ENCODE measurements around the gene DMRTC2.

The DMRTC2 gene

DNA sequence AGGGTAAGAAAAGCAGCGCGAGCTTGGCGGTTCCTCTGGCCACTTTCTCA lies at the start of gene DMRTC2:
DMRTC2 (plus strand) TSS at position 42 of the 50 bp plus-strand sequence. CDS start 2,387 bp downstream, outside the sequence.
- no peak for DNase-seq

DNA sequence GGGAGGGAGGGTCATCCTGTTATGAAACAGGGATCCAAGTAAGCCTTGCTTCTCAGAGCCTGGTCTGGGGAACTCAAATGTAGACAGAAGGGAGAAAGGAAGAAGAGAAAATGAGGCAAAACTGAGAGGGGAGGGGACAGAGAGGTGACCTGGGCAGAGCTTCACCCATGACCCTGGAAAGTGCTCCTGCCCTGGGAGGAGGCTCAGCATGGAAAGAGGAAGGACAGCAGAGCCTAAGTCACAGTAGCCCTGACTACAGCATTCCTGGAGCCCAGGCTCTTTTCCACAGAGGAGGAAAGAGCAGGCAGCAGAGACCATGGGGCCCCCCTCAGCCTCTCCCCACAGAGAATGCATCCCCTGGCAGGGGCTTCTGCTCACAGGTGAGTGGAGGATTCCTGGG lies 48.5 kb upstream of the DMRTC2 start, which contains the start of gene CEACAM3:
CEACAM3 (plus strand) TSS at position 226 of the 400 bp plus-strand sequence; CDS start at position 317, 91 bp downstream.
- no peak for DNase-seq

DNA sequence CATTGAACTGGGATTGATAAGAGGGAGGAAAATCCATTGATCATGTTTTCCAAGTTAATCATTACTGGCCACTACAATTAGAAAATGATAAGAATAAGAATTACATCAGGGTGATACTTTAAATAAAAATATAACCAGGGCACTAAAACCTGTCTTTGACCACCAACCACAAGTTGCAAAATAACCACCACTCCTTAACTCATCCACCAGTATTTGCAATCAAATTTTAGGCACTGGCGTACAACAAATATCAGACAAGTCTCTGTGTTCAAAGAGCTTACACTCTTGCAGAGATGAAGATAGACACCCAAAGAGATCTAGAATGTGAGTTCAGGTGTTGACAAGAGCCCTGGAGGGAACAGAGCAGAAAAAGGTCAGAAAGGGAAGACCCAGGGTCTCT lies 47.9 kb upstream of the DMRTC2 start:
- peak; percentile 39 to 47 for DNase-seq

DNA sequence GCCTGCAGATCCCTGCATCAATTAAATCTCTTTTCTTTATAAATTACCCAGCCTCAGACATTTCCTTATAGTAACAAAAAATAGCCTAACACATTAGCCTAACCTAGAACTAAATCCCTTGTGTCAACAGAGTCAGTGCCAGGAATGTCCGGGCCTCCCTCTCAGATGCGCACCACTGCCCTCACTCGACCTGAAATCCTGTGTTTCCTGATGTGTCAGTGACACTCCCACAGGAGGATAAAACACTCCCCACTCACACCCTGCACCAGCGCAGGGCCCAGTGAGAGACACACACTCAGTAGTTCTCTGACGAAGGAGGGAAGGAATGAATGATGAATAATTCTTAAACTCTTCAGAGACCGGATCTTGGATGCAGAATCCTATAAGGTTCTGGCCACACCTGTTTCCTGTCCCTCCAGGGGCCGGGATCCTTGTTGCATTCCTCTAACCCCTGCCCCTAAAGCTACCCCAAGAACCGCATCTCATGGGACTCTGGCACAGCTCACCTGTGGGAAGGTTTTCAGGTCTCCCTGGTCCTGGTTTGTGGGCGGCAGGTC lies 45.3 kb upstream of the DMRTC2 start:
- DNase-seq, result no peak

DNA sequence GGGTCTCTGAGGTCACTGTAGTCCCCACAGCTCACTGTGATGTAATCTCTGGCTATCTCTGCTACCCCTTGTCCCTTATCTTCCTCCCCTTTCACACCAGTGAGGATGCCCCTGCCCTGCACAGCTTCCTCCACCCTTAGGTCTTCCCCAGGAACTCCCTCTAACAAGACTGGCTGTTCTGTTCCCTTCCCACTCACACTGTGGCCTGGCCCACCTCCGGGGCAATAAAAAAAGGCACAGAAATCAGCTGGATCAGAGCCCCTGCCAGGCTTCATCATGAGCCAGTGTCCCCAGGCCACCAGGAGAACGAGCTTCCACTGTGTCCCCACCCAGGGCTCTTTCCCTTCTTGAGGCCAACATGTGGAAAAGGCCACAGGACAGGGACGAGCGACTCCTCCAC lies 43.8 kb upstream of the DMRTC2 start:
- DNase-seq, result no peak

DNA sequence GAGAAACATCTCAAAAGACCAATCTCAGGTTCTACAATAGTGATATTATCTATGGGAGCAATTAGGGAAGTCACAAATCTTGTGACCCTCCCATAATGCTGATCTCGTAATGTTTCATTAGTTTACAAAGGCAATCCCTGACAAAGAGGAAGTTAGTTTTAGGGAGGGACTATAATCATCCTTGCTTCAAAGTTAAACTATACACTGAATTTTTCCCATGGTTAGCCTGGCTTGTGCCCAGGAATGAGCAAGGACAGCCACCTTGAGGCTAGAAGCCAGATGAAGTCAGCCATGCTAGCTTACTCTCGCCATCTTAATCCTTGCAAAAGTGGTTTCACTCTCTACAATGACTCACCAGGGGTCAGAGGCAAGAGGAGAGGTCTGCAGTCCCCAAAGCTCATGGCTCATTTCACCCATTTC lies 43.0 kb upstream of the DMRTC2 start:
- peak; percentile 87 to 91 for DNase-seq

DNA sequence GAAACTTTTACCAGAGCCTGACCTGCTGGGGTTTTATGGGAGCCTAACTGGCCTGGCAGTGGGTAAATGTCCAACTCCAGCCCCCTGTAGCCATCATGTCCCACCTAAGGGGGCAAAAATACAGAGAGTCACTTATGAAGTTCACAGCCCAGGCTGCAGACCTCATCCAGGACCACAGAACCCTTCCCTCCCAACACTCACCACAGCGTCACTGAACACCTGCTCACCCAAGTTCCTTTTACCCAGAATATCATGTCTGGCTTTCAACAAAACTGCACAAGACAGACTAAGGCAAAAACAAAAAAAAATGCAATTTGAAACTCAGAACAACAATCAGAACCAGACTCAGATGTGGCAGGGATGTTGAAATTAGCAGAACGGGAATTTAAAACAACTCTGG lies 42.1 kb upstream of the DMRTC2 start:
- no peak for DNase-seq

DNA sequence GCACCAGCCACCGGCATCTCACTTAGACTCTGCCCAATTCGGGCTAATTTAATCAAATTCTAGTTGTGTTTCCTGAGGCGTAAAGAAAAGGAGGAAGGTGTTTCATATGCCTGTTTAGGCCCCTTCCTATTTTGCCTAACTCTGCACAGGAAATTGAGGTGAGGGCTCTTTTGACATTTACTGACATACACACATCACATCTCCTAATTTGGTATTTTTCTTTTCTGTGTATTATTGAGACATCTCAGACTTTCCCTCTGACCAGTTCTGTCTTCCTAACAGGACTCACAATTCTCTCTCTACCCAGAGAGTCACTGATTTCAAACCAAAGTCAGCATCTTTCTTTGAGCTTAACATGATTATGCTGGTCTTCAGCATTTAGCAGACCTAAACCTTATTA lies 40.5 kb upstream of the DMRTC2 start:
- peak; percentile 37 to 54 for DNase-seq

DNA sequence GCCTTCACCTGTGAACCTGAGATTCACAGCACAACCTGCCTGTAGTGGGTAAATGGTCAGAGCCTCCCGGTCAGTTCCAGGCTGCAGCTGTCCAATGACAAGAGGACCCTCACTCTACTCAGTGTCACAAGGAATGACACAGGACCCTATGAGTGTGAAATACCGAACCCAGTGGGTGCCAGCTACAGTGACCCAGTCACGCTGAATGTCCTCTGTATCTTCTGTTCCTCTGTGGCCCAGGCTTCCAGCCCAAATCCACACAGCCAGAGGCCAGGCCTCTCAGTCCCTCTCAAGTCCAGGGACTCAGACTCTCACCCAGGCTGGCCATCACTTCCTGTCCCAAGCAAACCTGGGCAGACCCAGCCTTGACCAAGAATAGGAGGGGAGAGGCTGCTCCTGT lies 37.7 kb upstream of the DMRTC2 start:
- DNase-seq, result no peak

DNA sequence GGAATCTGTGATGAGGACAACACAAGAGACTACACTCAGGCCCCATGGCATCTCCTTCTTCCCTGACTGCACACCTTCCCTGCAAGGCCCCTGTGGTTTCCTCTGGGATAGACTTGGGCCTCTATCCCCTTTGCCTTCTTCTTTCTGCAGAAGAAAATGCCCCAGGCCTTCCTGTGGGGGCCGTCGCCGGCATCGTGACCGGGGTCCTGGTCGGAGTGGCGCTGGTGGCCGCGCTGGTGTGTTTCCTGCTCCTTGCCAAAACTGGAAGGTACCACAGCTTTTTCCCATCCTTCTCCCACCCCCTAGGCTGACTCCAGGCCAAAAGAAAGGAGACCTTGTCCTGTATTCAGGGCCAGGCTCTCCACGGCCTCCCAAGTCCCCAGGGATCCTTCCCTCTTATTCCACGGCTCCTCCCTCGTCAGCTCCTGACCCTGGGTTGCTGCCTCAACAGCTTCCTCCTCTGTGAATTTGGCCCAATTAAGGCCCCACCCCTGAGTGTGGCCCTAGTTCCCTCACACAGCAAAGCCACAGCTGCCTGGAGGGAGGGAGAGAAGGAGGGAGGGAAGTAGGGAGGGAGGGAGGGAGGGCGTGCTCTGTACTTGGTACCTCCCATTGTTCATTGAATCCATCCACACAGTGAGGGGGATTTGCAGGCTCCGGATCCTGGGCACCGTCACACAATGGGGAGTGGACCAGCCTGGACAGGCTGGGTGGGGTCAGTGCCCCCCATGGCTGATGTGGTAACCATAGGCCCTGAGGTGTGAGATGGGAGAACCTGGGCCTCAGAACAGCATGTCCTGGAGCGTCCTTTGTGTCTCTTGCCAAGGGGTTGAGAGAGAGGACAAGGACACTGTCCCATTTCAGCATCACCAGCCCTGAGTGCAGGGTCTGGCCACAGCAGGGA lies 35.9 kb upstream of the DMRTC2 start:
- DNase-seq, result peak; percentile 6 to 17

DNA sequence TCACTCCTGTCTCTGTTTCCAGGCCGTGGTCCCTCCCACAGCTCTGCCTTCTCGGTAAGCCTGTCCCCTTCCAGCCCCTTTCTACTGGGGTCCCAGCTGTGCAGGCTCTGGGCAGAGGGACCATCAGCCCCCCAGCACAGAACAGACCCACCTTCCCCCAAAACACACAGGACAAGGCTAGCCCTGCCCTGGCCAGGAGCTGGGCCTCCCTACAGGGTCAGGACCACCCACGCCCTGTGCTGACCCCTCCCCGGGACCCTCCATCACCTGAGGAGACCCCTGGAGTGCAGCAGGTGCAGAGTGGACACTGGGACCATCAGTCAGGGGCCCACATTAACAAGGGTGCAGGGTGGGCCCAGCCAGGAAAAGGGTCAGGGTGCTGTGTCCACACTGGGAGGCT lies 34.5 kb upstream of the DMRTC2 start:
- no peak for DNase-seq

DNA sequence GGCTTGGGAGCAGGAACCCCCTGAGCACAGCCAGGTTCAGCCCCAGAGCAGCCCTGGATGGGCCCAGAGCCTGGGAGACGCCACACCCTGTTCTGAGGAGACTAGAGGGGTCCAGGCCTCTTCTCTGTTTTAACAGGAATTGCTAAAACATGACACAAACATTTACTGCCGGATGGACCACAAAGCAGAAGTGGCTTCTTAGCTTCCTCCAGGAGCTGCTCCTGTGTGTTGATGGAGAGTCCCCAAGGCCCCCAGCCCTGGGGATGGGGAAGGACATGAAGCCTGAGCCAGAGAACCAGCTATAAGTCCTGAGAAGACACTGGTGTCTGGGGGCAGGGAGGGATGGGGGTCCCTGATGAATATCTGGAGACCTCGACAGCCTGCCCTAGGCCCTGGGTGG lies 33.8 kb upstream of the DMRTC2 start:
- DNase-seq, result peak; percentile 55 to 69

DNA sequence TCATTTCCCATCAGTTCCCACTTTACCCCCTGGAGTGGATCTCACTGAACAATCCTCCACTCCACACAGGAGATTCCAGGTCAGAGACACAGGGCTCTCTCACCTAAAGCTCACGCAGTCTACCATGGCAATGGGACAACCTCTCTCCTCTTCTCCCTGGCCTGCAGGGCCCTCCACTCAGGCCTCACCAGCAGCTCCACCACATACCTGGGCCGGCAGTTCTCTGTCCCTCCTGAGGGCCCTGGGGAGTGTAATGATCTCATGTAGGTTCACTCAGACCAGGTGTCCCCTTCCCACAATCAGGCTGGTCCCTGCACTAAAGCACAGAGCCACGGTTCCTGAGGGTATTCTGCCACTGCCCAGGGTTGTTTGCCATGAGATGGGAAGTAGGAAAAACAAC lies 32.9 kb upstream of the DMRTC2 start:
- DNase-seq, result no peak

DNA sequence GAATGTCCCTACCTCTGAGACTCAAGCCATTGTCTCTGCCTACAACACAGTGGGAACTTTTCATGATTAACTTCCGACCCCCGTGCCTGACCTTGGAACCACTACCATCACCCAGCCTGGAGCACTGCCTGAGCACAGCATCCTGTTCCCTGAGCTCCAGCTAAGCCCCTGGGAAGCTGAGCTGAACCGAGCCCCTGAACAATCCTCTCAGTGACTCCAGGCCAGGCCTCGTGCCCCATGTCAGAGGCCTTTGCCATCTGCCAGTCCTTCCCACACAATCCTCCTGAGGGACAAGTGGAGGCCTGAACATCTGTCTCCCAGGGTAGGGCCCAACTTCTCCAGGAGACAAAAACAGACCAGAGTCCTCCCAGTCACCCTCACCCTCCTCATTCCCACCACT lies 30.9 kb upstream of the DMRTC2 start:
- DNase-seq, result no peak

DNA sequence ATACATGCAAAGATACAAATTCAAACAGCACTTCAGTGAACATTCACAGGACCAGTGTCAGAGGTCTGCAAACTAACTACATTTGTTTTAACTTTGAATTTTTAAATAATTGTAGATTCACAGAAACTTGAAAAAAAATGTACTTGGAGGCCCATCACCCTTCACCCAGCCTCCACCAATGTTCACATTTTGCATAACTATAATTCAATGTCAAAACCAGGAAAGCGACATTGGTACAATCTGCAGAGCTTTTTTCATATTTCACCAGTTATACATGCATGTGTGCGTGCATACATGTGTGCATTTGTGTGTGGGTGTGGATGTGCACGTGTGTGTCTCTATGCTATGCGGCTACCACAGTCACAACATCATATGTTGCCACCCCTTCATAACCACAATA lies 29.5 kb upstream of the DMRTC2 start:
- DNase-seq, result no peak

DNA sequence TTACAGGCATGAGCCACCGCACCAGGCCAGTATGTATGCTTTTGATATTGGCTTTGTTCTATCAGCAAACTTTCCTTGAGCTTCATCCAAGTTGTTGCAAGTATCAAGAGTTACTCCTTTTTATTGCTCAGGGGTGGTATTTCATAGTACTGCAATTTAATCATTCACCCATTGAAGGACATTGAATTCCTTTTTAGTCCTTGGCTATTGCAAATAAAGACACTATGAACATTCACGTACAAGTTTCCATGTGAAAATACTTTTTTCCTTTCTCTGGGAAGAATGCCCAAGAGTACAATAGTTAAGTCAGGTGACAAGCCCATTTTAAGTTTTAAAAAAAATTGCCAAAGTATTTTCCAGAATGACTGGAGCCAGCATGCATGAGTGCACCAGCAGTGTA lies 28.1 kb upstream of the DMRTC2 start:
- DNase-seq, result no peak

DNA sequence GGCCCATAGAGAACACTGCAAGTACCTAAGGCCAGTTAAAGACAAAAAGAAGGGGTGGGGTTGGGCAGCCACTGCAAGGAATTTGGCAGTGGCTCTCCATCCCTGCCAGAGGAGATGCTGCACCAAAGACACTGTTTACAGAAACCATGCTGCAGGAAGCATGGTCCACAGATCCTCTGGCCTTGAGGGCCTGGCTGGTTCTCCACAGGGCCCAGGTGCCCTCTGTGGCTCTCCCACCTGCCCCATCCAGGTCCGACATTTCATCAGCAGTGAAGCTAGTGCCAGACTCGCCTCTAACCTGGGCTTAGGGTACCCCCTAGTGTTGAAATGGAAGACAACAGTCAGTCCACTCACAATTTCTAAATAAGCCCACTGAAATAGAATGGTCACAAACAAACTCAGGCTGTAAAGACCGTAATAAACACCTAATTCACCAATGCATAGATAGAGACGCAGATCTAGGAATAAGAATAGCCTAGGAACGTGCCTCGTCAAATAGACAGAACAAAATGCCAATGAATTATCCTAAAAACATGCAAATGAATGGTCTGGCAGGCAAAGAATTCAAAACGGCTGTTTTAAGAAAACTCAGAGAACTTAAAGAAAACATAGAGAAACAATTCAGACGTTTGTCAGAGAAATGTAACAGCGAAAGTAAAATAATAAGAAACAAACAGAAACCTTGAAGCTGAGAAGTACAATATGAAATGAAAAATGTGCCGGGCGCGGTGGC lies 23.7 kb upstream of the DMRTC2 start:
- DNase-seq, result peak; percentile 66

DNA sequence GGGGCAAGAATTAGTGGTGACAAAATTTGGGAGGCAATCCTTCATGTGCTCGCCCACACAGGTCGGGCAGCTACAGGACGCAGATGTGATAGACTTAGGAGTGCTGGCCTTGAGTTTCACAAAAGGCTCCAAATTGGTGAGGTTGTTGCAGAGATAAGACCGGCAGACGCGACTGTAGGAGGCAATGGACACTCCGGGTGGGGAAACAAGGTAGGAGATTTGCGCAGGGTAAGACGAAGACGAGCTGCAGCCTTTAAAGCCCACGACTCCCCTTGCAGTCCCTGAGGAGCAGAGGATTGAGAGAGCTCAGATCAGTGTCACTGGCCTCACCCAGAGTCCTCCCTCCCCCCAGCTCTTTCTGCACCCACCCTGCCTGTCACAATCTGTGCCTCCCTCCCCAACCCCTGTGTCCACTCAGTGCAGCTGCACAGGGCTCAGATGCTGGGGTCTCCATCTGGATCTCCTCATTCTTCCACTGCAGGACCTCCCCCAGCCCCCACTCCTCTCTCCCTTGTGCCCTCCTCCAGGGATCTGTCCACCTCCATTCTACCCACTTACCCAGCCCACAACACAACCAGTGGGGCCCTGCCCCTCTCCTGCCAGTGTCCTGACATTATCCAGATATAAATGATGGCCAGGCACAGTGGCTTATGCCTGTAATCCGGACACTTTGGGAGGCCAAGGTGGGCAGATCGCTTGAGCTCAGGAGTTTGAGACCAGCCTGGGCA lies 6.7 kb upstream of the DMRTC2 start:
- DNase-seq, result no peak

DNA sequence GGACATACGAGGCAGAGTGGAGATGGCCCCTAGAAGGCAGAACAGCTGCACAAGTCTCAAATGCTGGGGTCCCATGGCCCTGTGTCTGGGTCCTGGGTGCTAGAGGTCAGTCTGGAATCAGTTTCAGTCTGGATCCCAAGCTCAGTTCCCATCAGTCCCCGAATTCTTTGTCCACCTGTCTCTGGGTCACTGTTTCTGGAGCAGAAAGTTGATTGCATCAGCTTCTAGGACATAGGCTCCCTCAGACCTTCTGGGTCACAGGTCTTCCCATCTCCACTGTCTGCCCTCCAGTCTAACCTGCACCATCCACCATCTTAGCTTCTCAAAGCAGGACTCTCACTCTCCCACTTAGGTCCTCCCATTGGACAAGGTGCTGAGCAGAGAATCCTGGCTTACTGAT lies 5.6 kb upstream of the DMRTC2 start:
- DNase-seq, result no peak

DNA sequence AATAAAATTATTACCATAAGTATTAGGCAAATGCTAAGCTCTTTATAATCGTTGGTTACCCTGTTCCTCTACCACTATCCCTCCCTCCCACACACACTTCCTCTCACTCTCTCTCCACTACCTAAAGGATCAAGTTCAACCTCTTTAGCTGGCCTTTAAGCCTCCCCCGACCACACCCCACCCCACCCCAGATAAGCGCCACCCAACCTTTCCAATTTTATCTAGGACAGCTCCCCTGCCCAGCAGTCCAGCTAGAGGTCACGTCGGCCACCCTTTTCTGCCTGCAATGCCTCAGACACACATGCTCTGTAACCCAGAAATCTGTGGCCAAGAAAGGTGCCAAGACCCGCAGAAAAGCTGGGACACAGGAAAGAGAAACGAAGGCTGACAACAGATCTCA lies 1.5 kb upstream of the DMRTC2 start:
- no peak for DNase-seq

DNA sequence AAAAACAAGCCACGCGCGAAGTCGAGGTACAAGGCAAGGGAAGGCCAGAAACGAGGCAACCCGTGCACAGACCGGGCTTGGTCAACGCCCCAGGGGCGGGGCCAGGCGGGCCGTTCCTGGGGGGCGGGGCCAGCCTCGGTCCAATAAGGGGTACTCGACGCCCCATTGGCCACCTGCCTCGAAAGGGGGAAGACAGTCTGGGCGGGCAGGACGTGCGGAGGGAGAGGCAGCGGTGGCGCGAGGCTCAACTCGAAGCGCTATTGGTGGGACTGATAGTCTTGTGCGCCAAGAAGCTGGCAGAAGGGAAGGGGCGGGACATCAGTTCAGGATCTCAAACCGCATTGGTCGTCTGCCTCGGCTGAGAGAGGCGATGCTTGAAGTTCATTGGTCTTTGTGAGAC lies 241 bp upstream of the DMRTC2 start, which contains the start of gene LYPD4:
LYPD4 (minus strand) TSS at position 83 of the 400 bp plus-strand sequence. CDS start 5,398 bp downstream, outside the sequence.
- no peak for DNase-seq

DNA sequence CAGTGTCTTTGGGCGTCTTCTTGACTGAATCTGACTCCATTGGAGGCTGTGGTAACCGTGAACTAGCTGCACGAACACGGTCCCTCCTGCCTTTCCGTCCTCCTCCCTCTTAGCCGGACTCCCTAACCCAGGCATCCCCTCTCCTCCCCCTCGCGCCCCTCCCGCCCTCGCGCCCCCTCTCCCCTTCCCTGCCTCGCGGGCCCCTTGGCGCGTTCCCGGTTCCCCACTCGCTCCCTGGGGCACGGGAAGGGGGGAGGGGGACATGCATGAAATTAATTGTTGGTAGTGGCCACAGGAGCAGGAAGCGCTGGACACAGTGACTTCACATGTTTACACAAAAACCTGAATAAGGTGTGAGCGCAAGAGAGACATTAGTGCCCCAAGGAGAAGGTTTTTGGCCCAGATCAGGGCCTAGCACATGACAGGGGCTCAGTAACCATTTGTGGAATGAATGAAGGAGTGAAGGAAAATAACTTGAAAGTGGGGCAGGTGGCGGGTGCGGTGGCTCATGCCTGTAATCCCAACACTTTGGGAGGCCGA lies 279 bp downstream of the DMRTC2 start:
- no peak for DNase-seq

DNA sequence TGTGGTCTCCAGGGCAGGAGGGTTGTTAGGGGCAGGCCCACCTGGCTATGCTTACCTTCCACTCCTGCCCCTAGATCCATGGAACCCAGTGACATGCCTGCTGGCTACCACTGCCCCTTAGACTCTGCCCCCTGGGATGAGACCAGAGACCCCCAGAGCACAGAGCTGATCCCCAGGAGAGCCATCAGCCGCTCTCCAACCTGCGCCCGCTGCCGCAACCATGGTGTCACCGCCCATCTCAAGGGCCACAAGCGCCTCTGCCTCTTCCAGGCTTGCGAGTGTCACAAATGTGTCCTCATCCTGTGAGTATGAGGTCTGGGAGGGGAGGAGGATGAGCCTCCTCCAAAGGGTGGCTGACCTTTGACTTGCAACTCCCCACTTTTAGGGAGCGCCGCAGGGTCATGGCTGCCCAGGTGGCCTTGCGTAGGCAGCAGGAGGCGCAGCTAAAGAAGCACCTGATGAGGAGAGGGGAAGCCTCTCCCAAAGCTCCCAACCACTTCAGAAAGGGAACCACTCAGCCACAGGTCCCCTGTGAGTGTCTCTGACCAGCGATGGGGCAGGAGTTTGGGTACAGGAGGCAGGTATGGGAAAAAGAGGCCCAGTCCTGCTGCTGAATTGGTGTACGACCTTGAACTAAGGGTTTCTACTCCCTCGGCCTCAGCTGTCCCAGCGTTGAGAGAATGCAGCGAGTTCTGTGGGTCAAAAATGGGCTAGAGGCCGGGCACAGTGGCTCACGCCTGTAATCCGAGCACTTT lies 2.7 kb downstream of the DMRTC2 start:
- no peak for DNase-seq

Measured in AML-193 (cell line).